ENCODE results near the gene SCAI.
"Not testable (repeated sequence)": the region's sequence is repeated elsewhere in the genome, so short reads cannot be mapped to it uniquely, and the experiment has no call there.

SCAI gene

DNA sequence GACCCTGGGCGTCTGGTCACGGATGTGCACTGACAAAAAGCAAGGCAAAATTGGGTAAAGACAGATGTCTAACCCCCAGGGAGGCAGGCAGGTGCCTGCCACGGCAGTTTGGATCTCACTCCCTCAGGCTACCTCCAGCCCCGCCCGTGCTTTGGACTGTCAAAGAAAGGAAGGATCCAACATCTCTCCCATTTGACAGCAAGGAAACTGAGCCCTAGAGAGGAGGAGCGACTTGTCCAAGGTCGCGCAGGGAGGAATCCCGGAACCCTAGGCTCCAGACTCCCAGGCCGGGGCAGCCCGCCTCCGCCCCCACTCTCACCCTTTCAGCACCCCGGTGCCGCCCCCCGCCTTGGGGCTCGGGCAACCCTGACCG, 202.8 kb downstream of the SCAI start:
- no peak for DNase-seq

DNA sequence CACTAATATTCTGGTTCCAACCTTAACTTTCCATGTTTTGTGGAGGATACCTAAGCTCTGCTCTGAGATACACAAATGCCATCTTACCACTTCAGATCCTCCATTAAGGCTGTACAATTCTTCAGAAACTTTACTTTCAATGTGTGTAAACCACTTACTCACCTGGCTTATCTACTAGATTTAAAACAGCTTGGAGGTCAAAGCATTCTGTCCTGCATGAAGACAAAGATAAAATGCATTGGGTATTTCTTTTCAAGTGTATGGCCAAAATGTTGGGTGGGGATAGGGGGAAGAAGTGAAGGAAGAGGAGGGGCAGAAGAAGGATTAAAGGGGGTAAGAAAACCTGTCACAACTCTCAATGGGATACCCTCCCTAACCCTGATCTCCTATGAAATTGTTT, 203.4 kb downstream of the SCAI start:
- no peak for DNase-seq

DNA sequence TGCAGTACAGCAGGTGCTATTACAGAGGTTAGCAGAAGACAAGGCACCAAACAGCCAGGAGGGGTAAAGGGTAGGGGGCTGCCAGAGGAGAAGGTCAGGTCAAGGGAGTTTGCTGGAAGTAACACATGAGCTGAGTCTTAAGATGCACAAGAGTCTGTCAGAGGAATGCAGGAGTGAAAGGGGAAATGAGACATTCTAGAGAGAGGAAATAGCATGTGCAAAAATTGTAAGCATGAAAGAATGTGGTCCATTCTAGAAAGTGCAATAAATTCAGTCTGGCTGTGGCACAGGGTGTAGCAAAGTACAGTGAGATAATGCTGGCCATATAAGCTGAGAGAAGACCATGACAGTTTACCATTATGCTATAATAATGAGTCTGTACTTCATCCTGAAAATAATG, 209.0 kb downstream of the SCAI start:
- DNase-seq: no peak

DNA sequence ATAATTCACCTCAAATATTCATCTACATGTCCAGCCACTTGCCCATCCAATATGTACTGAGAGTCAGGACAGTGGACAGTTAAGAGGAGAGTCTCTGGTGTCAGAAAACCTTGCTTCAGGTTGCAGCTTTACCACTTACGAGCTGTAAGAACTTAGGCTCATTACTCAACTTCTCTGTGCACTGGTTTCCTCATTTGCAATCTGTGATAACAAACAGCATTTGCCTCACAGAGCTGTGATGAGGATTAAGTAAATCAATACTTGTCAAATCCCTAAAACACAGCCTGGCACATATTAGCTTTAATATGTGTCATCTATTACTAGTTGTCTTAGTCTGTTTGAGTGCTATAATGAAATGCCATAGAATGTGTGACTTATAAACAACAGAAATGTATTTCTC, 211.0 kb downstream of the SCAI start:
- DNase-seq: no peak

DNA sequence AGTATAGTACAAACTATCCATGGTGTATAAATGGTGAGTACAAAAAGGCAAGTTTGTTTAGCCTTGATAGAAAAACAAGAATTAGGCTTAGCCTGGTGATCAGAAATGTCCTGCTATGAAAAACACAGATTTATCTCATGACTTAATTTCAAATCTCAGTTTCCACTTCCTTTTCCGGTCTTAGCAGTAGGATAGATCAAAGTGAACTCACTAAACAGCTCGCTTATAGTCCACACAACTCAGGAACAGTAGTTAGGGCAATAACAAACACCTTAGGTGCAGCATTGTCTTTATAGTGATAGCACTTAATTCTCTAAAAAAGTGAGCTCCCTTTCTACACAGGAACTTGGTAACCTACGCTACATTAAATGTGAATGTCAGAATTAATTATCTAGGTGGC, 213.9 kb downstream of the SCAI start:
- no peak for DNase-seq

DNA sequence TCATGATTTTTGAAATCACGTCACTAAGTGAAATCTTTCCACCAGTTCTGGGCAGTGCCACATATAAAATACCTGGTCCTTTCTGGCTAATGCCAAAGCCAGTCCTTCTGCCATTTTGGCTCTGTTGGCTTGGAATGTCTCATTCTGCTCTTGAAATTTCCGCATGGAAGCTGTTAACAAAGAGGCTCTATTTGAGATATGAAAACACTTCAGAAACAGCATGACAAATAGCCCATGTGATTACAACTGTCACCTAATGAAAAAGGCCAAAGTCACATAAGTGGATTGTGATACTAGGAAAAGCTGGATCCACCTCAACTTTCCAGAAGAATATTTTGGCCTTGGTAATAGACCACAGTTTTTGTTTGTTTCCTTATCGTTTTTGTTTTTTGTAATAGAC, 215.2 kb downstream of the SCAI start:
- DNase-seq: no peak

DNA sequence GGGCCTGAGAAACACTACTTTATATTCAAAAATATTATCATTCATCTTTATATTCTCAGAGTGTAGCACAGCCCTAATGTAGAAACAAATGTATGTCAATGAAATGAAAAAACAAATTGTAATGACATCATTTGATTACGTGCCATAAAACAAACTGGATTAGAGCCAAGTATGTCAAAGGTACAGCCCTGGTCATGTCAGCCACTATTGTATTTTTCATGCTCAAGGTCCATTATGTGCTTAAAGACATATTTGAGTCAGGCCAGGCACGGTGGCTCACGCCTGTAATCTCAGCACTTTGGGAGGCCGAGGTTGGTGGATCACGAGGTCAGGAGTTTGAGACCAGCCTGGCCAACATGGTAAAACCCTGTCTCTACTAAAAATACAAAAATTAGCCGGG, 222.9 kb downstream of the SCAI start:
- DNase-seq: not testable (repeated sequence)

DNA sequence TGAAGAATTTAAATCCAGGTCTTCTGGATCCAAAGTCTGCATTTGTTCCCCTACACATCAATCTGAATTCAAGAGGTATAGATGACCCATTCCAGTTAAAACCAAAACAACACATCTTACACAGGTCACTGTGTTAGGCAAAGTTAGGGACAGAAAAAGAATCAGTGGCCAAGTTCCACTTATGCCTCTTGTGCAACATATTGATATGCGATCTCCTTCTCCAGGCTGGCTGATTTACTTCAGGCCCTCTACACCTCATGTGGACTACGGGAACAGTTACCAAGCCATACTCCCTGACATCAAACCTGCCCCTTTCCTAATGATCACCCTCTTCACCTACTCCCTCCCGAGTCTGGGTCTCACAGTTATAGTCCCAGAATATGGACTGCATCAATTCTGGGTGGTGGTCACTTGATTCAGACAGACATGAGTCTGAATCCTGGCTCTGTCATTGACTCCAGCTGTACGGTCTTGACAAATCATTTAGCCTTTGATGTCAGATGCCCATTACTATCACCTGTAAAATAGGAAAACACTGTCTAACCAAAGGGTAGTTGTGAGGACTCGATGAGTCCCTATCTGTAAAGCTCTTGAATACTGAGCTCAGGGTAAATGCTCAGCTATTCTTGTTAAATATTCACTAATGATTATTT, 228.4 kb downstream of the SCAI start:
- DNase-seq: no peak

DNA sequence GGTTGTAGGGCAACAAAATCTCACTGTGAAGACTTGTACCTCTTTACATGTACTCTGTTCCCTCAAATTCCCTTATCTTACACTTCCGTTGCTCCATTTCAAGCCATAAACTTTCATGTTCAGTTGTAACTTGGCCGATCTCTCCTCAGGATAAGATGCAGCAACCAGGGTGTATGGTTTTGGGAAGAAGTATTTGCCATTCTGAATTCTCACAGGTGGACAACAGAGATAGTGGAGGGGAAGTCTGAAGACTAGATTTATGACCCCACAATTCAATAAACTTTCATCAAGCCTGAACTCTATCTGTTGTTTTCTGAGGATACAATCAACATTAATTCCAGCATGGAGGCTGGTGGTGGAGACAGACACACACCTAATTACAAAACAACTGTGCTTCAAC, 229.9 kb downstream of the SCAI start:
- no peak for DNase-seq

DNA sequence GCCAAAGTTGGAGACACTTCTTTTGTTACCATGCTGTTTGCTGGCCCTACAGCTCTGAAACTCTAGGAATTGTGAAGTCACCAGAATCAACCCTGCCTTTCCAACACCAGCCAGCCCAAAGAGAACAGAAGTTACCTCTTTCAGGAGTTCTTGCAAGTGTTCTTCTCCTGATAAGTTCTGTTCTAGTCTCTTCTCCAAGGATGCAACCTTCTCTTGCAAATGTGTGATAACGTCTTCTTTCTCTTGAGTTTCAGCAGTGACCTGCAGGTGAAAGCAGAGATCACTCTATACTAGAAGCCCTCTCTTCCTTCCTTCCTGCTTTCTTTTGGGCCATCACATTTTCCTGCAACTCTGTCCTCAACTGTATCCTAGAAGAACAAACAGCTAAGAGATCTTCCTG, 231.6 kb downstream of the SCAI start:
- DNase-seq: no peak

DNA sequence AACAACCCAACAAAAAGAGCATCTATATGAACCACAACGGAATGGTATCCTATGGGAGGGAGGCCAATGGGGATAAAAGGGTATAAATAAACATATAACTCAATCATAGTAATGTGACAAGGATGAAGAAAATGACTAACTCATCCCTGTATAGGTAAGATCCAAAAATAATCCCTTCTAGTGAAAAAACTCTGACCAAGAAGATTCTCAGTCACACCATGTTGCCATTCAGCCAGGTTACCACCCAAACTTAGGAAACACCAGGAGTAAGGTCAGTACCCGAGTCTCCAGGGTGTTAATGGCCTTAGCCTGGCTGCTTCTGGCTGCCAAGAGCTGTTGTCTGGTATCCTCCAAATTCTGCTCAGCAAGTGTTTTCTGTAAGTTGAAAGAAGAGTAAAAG, 235.2 kb downstream of the SCAI start:
- DNase-seq: no peak

DNA sequence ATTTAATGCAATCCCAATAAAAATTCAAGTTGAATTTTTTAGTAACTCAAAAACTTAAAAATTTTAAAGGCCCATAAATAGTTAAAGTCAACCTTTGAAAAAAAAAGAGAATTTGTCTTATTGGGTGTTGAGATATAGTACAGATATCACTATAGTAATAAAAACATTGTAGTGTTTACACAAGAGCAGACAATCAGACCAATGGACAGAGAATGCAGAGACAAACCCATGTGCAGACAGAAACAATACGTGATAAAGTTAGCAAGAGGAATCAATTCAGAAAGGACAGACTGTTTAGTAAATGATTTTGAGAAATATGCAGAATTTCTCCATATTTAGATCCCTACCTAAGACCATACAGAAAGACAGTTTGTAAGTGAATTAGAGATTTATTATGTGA, 236.4 kb downstream of the SCAI start:
- no peak for DNase-seq

DNA sequence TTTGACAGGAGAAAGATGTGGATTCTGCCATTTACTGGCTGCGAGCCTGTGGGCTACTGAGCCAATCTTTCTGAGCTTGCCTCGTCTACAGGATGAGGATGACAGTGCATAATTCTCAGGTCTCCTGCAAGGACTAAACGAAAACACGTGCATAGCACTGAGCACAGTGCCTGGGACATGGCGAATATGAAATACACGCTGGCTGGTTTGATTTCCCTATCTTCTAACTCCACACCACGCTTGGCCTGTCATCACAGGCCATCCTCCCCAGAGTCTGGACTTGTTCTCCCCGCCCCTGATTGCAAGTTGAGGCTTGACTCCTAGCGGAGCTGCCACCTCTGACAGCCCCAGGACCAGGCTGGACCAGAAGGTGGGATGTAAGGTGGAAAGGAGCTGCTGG, 243.5 kb downstream of the SCAI start:
- DNase-seq: no peak

DNA sequence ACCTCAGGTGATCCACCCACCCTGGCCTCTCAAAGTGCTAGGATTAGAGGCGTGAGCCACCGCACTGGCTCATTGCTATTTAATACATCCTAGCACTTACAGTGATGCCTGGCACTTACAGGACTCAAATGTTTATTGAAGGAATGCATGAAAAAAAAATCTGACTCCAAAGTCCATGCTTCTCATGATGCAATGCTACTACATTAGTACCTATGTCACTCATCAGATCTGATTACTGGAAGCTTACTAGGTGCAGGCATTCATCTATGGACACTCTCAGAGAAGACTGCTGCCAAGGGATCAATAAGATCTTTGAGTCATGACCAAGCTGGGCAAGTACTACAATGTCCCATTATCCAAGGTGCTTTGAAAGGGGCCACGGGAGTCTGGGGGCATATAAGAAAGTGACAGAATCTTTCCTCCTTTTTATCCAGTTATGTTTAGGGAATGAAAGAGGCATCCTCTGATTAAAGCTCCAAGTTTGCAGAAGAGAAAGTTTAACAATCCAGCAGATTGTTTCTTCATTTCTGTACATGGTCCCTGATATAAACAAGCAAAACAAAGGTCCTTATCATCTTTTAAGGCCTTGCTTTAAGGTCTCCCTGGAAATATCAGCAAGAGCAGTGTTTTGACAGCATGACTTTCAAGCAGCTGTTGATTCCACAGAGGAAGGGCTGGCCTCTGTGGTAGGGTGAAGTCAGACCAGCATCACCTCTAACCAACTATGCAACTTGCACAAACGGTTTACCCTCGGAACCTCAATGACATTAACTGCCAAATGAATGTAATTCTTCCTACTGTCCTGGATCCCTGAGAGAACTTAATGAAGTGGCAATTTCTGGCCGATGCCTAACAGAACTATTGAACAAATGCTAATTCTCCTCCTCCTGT, 245.5 kb downstream of the SCAI start:
- DNase-seq: no peak

DNA sequence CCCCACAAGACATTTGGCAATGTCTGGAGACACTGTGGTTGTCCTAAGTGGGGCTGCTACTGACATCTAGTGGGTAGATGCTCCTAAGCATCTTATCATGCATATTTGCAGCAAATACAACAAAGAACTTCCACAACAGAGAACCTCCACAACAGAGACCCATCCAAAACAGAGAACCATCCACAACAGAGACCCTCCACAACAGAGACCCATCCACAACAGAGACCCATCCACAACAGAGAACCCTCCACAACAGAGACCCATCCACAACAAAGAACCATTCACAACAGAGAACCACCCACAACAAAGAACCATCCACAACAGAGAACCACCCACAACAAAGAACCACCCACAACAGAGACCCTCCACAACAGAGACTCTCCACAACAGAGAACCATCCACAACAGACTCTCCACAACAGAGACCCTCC, 248.6 kb downstream of the SCAI start:
- peak; percentile 15 for DNase-seq

DNA sequence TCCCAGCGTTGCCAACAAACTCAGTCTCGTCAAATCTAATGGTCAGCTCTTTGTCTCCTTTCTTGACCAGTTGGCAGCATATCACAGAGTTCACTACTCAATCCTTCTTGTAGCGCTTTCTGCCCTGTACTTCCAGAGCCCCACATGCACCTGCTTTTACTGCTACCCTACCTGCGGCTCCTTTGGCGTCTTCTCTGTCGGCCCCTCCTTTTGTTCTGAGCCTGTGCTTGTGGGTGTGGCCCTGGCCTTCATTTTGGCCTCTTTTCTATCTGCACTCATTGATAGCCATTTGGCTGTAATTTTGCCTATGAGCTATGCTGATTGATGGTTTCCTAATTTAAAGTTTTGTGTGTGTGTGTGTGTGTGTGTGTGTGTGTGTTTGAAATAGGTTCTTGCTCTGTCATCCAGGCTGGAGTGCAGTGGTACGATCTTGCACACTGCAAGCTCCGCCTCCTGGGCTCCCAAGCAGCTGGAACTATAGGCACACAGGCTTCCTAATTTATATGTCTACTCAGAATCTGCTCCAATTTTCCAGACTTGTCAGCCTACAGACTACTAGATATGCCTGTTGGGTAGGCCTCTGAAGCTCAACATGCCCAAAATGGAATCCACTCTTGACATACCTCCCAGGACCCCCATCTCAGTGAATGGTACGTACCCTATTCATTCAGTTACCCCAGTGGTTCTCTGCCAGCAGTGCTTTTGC, 249.1 kb downstream of the SCAI start:
- no peak for DNase-seq

Measured in GDM1 (cell line).